Superior temporal gyrus (tissue), 1 donor: ENCODE measurements around the gene PRDX1.
"Not testable (repeated sequence)": the region's sequence is repeated elsewhere in the genome, so short reads cannot be mapped to it uniquely, and the experiment has no call there.

ENCODE experiments used
- DNase-seq: peaks from one replicate; pipeline ENCODE4 v3.0.0-alpha.2; 2016; ENCODE audit errors: extremely low spot score

Gene PRDX1

DNA sequence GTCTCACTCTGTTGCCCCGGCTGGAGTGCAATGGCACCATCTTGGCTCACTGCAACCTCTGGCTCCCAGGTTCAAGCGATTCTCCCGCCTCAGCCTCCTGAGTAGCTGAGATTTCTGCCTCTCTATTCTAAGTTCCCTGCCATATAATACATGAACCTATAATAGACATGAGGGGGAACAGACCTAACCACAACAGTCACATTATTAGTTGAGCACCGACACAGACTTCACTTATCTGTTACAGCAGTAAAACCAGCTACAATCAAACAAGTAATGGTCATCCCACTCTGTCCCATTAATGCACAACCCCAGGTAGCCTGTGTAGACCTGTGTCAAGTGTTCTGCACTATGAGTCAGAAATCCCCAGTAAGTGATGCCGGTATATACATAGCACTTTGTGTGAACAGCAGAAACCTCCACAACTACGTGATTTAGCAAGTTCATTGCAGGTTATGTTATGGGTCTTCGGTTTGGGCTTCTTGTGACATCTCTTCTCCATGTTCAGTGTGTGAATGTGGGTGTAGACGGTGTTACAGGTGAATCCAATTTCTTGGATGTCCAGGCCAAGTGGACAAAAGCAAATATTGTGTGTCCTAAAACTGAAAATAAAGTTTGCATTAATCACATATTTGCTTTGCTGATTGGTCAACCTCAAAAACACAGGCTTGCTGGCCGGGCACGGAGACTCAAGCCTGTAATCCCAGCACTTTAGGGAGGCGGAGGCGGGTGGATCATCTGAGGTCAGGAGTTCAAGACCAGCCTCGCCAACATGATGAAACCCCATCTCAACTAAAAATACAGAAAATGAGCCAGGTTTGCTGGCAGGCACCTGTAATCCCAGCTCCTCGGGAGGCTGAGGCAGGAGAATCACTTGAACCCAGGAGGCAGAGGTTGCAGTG lies 18.0 kb downstream of the PRDX1 start:
- no peak for DNase-seq

DNA sequence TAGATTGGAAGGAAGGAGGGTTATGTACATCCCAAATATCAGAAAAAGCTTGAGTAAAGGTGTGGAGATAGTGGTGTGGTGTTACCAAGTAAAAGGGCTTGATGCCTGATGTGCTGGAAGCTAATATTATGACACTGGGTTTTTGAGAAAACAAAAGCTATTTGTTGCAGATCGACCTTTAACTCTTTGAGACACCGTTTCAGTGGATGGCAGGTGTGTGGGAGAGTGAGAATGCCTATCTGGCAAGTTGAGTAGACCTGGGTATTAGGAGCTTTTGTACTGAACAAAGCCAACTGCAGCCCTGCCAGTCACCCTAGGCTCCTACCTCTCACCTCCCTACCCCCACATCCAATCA lies 20.2 kb downstream of the PRDX1 start:
- DNase-seq = no peak

DNA sequence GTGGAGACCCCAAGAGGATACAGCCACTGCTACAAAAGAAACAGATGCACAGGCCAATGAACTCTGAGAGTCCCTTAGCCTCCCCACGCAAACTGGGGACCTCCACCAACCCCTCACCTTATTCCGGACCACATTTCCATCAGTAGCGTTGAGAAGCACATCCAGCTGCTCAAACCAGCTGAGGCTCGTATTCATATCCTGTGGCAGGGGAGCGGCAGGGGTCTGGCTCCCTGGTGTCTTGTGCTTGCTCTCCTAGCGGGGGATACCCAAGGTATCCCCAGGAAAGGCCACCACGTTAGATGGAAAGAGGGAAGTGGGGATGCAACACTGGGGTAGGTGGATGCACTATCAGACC lies 22.3 kb downstream of the PRDX1 start:
- no peak for DNase-seq

DNA sequence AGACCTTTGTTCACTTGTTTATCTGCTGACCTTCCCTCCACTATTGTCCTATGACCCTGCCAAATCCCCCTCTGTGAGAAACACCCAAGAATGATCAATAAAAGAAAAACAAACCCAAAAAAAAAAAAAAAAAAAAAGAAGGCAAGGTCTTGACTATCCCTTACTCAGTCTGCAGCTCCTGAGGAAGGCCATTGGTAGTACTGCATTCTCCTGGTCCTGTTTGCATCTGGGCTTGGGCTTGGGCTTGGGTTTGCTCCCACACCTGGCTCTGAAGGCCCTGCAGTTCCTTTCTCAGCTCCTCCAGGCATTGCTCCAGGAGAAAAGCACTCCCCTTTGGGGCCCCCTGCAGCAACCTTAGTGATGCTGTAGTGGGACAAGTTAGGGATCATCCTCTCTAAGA lies 23.4 kb downstream of the PRDX1 start:
- DNase-seq = no peak

DNA sequence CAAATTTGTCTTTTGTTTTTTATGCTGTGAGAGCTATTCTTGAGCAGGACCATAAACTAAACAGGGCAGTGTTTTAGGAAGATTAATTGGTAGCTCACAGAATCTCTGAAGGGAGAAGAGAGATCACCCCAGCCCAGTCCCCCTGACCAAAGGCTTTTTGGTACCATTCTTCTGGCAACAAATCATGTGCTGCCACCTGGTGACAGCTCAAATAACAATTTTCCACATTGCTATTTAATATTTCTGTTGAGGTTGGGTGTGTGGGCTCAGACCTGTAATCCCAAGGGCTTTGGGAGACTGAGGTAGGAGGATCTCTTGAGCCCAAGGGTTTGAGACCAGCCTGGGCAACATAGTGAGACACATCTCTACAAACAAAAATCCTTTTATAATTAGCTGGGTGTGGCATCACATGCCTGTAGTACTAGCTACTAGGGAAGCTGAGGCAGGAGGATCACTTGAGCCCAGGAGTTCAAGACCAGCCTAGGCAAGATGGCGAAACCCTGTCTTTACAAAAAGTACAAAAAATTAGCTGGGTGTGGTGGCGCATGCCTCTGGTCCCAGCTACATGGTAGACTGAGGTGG lies 28.5 kb downstream of the PRDX1 start:
- peak; percentile 88 for DNase-seq

DNA sequence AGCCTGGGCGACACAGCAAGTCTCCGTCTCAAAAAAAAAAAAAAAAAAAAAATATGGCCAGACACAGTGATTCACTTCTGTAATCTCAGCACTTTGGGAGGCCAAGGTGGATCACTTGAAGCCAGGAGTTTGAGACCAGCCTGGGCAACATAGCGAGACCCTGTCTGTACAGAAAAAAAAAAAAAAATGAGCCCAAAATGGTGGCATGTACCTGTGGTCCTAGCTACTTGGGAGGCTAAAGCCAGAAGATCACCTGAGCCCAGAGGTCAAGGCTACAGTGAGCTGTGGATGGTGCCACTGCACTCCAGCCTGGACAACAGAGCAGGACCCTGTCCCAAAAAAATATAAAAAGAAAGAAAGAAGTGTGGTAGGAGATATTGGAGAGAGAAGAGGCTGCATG lies 29.0 kb downstream of the PRDX1 start:
- DNase-seq = no peak

DNA sequence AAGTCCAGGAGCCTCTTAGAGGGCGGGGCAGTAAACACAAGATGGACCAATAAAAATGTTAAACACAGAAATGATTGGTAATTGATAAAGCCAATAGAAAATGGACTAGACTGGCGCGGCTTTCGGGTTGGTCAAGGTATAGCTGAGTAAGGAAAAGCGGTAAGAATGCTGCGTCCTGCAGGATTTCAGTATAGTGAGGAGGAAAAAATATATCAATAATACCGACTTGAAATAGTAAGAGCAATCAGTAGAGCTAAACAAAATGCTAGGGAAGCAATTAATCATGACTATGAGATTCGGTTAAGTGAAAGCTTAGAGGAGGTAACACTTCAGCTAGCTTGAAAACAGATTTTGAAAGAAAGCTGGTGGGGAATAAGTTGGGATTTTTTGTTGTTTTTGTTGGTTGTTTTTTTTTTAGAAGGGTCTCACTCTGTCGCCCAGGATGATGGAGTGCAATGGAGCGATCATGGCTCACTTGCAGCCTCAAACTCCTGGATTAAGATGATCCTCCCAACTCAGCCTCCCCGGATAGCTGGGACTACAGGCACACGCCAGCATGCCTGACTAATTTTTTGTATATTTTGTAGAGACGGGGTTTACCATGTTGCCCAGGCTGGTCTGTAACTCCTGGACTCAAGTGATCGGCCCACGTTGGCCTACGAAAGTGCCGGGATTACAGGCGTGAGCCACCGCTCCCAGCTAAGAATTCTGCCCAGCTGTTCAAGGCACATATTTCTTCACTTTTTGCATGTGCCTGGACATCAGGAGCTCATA lies 30.0 kb downstream of the PRDX1 start:
- no peak for DNase-seq

DNA sequence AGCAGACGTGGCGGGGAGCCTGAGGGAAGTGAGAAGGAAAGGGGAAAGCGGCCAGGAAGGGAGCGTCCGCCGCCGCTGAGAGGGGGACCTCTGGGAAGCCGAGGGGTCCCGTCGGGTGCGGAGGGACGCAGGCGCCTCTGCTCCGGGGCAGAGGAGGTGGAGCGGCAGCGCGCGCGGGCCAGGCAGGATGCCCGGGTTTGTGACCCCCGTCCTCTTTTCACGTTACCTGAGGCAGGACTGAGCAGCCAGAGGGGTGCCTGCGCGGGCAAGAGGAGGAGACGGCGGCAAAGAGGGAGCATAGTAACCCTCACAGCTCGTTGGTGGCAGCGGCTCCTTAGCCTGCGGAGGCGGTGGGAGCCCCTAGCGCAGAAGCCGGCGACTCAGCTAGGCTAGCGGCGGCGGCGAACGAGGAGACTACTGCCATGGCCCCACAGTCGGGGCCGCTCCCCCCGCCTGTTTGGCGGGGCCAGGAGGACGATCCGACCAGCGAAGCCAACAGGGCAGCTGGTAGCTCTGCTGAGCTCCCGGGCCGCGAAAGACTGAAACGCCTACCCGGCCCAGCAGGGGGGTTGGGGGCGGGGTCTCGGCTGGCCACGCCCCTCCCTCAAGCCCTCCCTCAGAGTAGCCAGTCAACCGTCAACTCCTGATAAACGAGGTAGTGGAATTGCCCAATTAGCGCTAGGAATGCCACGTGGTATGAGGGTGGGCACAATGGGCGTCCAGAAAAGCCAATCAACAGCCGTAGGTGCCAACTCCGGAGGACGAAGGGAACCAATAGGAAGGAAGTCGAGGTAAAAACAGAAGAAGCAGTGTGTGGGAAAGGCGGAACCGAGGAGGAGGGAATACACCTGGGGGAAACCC lies 30.8 kb downstream of the PRDX1 start, which contains the start of gene TESK2:
Gene TESK2, minus strand, starts transcription at position 538 of the 861 bp plus-strand sequence. CDS start 33,378 bp downstream, outside the sequence.
- DNase-seq = peak; percentile 100

DNA sequence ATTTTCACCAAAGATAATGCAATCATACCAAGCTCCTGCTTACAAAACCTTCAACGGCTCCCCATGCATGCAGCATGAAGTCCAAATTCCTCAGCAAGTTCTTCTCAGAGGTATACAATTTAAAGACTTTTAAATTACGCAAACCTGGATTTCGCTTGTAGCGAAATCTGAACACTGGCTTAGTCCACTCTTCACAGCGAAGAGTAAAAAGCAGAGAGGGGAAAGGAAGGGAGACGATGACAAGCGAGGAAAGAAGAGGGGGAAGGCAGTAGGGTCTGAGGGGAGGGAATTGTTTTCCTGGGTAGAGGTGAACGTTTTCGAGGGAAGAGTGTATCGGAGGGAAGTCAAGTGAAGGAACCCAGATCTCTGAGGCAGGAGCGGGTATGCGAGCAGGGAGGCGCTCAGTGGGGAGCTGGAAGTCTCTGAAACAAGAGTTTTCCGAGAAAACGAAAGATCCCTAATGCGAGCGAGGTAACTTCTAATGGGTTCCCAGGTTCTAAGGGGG lies 31.5 kb downstream of the PRDX1 start:
- DNase-seq = peak; percentile 59

DNA sequence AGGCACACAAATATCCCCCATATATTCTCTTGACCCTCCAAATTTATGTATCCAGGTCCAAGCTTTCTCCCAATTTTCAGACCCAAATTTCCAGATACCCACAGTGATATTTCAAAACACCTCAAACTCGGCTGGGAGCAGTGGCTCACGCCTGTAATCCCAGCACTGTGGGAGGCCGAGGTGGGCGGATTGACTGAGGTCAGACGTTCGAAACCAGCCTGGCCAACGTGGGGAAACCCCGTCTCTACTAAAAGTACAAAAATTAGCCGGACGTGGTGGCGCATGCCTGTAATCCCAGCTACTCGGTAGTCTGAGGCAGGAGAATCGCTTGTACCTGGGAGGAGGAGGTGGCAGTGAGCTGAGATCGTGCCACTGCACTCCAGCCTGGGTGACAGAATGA lies 32.3 kb downstream of the PRDX1 start:
- not testable (repeated sequence) for DNase-seq

DNA sequence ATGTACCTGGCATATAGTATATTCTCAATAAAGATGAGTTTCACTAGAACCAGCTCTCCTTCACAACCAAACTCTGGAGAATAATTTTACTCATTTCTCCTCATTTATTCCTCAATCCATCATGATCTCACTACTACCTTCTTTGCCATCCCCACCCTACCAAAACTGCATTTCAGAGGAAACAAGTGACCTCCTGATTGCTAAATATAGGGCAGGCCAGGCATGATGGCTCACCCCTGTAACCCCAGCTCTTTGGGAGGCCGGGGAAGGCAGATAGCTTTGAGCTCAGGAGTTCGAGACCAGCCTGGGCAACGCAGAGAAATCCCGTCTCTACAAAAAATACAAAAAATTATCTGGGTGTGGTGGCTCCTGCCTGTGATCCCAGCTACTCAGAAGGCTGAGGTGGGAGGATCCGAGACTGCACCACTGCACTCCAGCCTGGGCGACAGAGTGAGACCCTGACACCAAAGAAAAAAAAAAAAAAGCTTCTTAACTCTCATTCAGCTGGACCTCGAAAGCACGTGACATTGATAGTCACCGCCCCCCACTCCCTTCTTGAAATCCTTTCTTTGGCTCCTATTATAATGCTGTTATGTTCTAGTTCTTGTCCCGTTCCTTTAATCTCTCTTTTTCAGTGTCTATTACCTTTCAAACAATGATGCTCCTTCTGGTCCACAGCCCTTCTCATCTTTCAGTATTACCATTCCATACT lies 32.9 kb downstream of the PRDX1 start:
- DNase-seq = peak; percentile 35

DNA sequence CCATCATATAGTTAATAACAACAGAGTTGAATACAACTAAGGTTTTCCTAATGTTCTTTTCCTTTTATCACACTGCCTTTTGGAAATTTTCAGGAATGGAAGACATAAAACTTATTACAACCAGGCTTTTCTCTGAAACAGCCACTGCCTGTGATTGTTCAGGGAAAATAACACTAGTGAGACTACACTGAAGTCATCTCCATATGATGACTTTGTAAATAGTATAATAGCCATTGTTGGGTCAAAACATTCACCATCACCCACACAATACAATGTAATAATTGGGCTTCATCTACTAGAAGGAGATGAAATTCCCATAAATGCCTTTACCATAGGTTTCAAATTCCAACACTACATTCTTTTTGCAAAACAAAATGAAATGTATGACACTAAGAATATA lies 35.7 kb downstream of the PRDX1 start:
- DNase-seq = peak; percentile 83

DNA sequence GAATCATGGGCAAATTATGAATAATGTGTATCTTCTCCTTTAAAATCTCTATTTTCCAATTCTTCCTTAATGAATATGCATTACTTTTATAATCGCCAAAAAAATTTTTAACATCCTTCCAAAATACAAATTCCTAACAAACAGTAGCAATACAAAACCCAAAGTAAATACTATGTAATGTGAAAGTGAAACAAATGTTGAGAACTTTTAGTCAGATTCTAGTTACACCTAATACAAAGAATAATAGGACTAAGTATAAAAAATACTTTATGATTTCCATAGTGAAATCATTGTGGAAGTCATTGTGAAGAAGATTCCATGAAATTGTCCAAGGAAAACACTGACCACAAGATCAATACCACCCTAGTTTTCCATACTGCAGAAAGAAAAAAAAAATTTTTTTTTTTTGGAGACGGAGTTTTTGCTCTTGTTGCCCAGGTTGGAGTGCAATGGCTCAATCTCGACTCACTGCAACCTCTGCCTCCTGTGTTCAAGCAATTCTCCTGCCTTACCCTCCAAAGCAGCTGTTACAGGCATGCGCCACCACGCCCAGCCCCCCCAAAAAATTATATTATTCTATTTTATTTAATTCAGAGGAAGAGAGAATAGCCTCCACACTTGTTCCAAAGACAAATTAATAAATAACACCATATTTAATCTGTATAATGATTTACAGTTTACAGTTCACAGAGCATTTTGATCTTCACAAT lies 42.5 kb downstream of the PRDX1 start:
- no peak for DNase-seq

DNA sequence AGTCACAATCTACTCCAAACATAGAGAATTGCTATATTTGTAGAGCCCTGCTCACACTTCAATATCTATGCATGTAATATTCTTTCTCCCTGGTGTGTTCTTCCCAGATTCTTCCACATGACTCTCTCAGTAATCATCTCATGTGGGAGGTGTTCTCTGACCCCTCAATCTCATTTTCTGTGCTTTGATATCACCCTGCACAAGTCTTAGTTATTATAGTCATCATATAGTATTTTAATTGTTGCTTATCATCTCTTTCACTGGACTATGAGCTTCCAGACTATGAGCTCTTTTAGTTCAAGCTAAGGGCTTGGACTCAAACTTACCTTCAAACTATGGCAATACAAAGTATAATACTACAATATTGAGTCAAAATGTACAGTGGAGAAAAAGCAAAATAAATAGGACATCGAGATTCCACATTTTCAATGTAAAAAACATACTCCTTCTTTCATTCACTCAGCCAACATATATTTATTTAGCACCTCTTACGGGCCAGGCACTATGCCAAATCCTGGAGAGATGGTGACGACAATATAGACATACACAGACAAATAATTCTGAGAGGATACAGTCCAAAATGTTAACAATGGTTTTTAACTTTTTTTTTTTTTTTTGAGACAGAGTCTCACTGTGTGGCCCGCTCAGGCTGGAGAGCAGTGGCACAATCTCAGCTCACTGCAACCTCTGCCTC lies 43.4 kb downstream of the PRDX1 start:
- DNase-seq = no peak

DNA sequence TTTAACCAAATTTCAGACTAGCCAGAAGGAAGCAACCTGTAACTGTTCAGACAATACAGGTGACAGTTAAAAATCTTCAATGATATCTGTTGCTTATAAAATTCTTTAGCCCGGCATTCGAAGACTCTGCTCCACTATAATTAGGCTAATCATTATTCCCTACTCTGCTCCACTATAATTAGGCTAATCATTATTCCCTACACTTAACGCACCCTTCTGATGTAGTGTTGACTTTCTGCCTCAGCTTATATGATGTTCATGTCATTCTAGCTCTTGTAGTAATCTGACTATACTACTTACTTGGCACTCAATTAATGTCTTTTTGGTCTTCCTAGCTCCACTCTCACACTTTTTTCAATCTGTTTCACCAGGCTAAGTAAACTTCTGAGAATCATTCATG lies 44.0 kb downstream of the PRDX1 start:
- DNase-seq = no peak

DNA sequence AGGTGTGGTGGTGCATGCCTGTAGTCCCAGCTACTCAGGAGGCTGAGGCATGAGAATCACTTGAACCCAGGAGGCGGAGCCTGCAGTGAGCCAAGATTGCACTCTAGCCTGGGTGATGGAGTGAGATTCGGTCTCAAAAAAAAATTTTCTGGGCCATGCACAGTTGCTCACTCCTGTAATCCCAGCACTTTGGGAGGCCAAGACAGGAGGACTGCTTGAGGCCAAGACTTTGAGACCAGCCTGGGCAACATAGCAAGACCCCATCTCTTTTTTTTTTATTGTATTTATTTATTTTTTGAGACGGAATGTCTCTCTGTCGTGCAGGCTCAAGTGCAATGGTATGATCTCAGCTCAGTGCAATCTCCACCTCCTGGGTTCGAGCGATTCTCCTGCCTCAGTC lies 47.5 kb downstream of the PRDX1 start:
- DNase-seq = not testable (repeated sequence)

DNA sequence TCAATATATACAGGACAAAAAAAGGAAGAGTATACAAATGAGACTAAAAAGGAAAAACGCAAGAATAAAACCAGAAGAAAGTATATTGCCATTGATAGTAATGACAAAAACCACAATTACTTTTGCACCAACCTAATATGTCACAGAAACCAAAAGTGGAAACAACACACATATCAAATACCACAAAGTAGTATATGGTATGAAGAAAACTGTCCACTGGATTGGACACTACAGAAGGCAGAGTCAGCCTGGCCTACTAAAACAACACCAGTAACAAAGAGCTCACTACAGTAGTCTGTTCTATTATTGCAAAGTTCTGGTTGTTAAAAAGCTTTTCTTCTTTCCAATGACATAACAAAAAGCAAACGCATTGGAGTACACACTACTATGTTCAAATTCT lies 48.4 kb downstream of the PRDX1 start:
- no peak for DNase-seq

DNA sequence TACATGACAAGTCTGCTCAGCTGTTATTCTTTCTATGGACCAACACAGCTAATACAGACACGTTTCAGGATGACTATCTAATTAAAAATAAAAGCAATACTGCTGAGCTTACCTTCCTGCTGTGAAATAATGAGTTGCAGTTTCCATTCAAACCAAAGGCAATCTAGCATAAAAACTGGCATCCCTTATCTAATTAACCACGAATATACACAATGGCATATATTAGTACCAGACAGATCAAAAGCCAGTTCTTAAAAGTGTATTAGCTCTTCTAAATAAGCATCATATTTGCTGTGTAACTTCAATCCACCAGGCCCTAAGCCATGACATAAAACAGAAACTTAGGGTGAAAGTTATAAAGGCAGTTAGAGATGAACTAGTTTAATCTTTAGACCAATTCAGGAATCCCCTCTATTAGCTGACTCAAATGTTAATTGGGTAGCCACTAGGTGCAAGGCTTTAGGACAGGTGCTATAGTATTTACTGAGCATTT lies 51.3 kb downstream of the PRDX1 start:
- no peak for DNase-seq

DNA sequence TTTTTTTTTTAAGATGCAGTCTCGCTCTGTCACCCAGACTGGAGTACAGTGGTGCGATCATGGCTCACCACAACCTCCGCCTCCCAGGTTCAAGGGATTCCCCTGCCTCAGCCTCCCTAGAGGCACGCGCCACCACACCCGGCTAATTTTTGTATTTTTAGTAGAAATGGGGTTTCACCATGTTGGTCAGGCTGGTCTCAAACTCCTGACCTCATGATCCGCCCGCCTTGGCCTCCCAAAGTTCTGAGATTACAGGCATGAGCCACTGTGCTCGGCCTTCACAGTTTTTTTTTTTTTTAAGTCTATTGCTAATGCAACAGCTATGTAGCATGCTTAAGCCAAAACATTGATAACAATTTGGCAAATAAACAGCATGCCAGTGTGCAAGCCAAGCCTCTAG lies 54.3 kb downstream of the PRDX1 start:
- DNase-seq = not testable (repeated sequence)
